ENCODE results near the gene DESI1. TPM values are rescaled to one million over a fixed set of nuclear protein-coding genes. Genes with fewer than 3 reads are reported as not detected.

DESI1 gene
- total and polyA plus RNA-seq, 4 experiments from 2014 or later: 9.5 to 28.7 (median 19.9) TPM

DNA sequence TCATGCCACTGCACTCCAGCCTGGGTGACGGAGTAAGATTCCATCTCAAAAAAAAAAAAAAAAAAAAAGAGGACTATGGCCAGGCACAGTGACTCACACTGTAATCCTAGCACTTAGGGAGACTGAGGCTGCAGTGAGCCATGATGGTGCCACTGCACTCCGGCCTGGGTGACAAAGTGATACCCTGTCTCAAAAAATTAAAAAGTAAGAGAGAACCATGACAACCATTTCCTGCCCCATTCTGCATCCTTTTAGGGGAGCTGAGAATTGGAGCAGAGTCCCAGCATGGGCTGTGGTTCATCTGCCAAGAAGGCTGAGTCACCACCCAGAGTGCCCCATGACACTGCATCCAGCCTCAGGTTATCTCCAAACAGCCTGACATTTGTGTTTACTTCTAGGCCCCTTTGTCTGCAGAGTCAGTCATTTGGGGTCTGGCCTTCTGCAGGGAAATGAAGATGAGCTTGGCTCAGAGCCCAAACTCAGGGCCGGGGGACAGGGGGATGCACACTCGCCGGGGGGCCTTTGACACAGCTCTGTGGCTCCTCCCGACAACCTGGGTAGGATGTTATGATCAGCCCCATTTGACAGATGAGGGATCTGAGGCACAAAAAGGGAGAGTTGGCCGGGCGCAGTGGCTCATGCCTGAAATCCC lies 55.3 kb downstream of the DESI1 start:
- no peaks in the 10 kb centered on the region for H3K36me3 Mint-ChIP-seq
- Histone ChIP-seq H3K27ac (ENCODE audit: low read depth, low read length) (no peak overlapping the region), H3K4me1 (ENCODE audit: insufficient read depth, low read length) (no peaks in the 10 kb centered on the region), H3K9me3 (ENCODE audit: control insufficient read depth in 1 of 2, low read length in 2 of 2) (no peaks in the 10 kb centered on the region), H3K36me3 (ENCODE audit: insufficient read depth, low read length) (no peaks in the 10 kb centered on the region), H3K27me3 (ENCODE audit: insufficient read depth, low read length) (no peaks in the 10 kb centered on the region), H3K4me3 (ENCODE audit: low read length in 2 of 2) (no peak overlapping the region)
- DNase-seq: no peak
- H3K4me3 Mint-ChIP-seq: no peak overlapping the region
- no peaks in the 10 kb centered on the region for H3K9me3 Mint-ChIP-seq
- ChIA-PET POLR2A (ENCODE audit: partially characterized antibody) (interaction anchor here (0.7 kb wide), 1 partner anchor 49 kb away, joined by 4 read pairs; no protein-coding TSS in a partner anchor), CTCF (ENCODE audit: partially characterized antibody) (interaction anchor here (0.7 kb wide), 1 partner anchor 49 kb away, joined by 3 read pairs; no protein-coding TSS in a partner anchor)
- H3K27ac Mint-ChIP-seq: no peak overlapping the region
- intact Hi-C loops (cut with micrococcal nuclease): no loop called here
- peaks cover 5 to 9% of the 10 kb centered on the region in 2 donors for H3K27me3 Mint-ChIP-seq
- no peaks in the 10 kb centered on the region for H3K4me1 Mint-ChIP-seq

DNA sequence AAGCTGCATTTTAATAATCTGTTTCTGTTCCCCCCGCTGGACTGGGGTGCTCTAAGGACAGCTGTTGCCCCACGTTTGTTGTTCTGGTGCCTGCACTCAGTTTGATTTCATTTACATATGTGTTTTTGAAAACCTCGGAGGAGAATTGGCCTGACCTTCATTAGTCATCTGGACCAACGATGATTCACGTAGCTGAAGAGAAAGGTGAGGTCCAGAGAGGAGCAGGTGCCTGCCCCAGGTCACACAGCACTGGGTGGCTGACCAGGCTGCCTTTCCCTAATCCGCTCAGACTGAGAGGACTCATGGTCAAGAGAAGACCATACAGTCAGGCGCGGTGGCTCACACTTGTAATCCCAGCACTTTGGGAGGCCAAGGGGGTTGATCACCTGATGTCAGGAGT lies 56.3 kb downstream of the DESI1 start:
- no peaks in the 10 kb centered on the region for H3K36me3 ChIP-seq (ENCODE audit: insufficient read depth, low read length)
- intact Hi-C loops (cut with micrococcal nuclease): no loop called here
- H3K4me1 ChIP-seq (ENCODE audit: insufficient read depth, low read length): no peaks in the 10 kb centered on the region
- Mint-ChIP-seq H3K27me3 (peaks cover 7 to 9% of the 10 kb centered on the region in 2 donors), H3K4me1 (no peaks in the 10 kb centered on the region), H3K9me3 (no peaks in the 10 kb centered on the region), H3K36me3 (no peaks in the 10 kb centered on the region), H3K27ac (no peak overlapping the region), H3K4me3 (no peak overlapping the region)
- DNase-seq: no peak
- POLR2A ChIA-PET (ENCODE audit: partially characterized antibody): interaction anchor here (0.7 kb wide), 1 partner anchor 48 kb away, joined by 4 read pairs; no protein-coding TSS in a partner anchor
- no peak overlapping the region for H3K4me3 ChIP-seq (ENCODE audit: low read length in 2 of 2)
- H3K27me3 ChIP-seq (ENCODE audit: insufficient read depth, low read length): no peaks in the 10 kb centered on the region
- CTCF ChIA-PET (ENCODE audit: partially characterized antibody): no interaction called here
- no peak overlapping the region for H3K27ac ChIP-seq (ENCODE audit: low read depth, low read length)
- no peaks in the 10 kb centered on the region for H3K9me3 ChIP-seq (ENCODE audit: control insufficient read depth in 1 of 2, low read length in 2 of 2)

DNA sequence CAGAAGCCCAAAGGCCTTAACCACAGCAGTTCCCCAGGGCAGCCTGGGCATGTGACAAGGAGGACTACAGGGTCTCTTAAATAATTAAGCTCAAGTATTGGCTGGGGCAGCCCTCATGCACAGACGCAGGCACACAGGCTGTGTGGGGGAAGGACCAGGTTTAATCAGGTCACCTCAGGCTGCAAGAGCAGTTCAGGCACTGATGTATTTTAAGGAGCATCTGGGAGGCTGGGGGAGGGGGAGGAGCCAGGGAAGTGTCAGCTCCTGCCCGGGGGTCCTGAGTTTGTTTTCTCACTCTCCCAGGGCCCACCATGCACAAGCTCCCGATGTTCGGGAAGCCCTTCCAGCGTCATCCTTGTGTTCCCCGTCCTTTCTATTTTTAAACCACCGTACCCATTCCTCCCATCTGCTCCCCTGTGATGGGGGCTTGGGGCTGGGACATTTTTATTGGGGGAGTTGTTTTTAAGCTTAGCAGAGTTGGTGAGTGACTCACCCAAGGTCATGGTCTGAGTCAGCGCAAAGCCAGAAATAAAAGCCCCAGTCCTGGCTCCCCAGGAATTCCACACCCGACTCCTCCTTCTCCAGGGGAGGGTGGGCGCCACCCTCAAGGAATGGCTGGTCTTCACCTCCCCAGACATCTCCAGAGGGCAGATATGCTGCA lies 57.7 kb downstream of the DESI1 start:
- Mint-ChIP-seq H3K9me3 (no peaks in the 10 kb centered on the region), H3K4me3 (no peak overlapping the region), H3K27me3 (peaks cover 7 to 9% of the 10 kb centered on the region in 2 donors), H3K36me3 (no peaks in the 10 kb centered on the region), H3K4me1 (no peaks in the 10 kb centered on the region), H3K27ac (no peak overlapping the region)
- H3K27ac ChIP-seq (ENCODE audit: low read depth, low read length): no peak overlapping the region
- H3K36me3 ChIP-seq (ENCODE audit: insufficient read depth, low read length): no peaks in the 10 kb centered on the region
- intact Hi-C loops (cut with micrococcal nuclease): no loop called here
- no peaks in the 10 kb centered on the region for H3K4me1 ChIP-seq (ENCODE audit: insufficient read depth, low read length)
- POLR2A ChIA-PET (ENCODE audit: partially characterized antibody): no interaction called here
- H3K9me3 ChIP-seq (ENCODE audit: control insufficient read depth in 1 of 2, low read length in 2 of 2): no peaks in the 10 kb centered on the region
- H3K4me3 ChIP-seq (ENCODE audit: low read length in 2 of 2): no peak overlapping the region
- CTCF ChIA-PET (ENCODE audit: partially characterized antibody): interaction anchor here (1.0 kb wide), 1 partner anchor 34 kb away, joined by 3 read pairs; no protein-coding TSS in a partner anchor
- DNase-seq: no peak
- H3K27me3 ChIP-seq (ENCODE audit: insufficient read depth, low read length): no peaks in the 10 kb centered on the region

DNA sequence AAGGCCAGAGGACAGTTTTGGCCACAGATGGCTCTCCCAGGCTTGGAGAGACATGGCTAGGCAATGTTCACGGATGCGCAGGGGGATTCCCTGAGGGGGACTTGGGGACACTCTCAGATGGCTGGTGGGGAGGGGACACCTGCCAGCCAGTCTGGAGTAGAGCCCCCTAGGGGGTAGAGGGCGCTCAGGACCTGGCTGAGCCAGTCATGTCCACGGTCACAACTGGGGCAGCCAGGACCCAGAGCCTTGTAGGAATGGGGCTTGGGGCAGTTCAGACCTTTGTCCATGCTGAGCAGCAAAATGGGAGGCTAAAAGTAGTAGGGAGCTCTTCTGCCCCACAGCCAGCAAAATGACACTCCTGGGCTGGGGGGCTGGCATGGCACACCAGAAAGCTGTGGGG lies 58.4 kb downstream of the DESI1 start:
- intact Hi-C loops (cut with micrococcal nuclease): no loop called here
- H3K4me1 Mint-ChIP-seq: no peaks in the 10 kb centered on the region
- H3K9me3 ChIP-seq (ENCODE audit: control insufficient read depth in 1 of 2, low read length in 2 of 2): no peaks in the 10 kb centered on the region
- H3K36me3 ChIP-seq (ENCODE audit: insufficient read depth, low read length): no peaks in the 10 kb centered on the region
- DNase-seq: no peak
- H3K27me3 ChIP-seq (ENCODE audit: insufficient read depth, low read length): no peaks in the 10 kb centered on the region
- H3K4me3 Mint-ChIP-seq: no peak overlapping the region
- no peak overlapping the region for H3K4me3 ChIP-seq (ENCODE audit: low read length in 2 of 2)
- no peak overlapping the region for H3K27ac Mint-ChIP-seq
- peaks cover 8 to 13% of the 10 kb centered on the region in 2 donors for H3K27me3 Mint-ChIP-seq
- no peaks in the 10 kb centered on the region for H3K36me3 Mint-ChIP-seq
- H3K9me3 Mint-ChIP-seq: no peaks in the 10 kb centered on the region
- CTCF ChIA-PET (ENCODE audit: partially characterized antibody): interaction anchor here (1.0 kb wide), 1 partner anchor 35 kb away, joined by 3 read pairs; no protein-coding TSS in a partner anchor
- no peaks in the 10 kb centered on the region for H3K4me1 ChIP-seq (ENCODE audit: insufficient read depth, low read length)
- POLR2A ChIA-PET (ENCODE audit: partially characterized antibody): no interaction called here
- no peak overlapping the region for H3K27ac ChIP-seq (ENCODE audit: low read depth, low read length)

DNA sequence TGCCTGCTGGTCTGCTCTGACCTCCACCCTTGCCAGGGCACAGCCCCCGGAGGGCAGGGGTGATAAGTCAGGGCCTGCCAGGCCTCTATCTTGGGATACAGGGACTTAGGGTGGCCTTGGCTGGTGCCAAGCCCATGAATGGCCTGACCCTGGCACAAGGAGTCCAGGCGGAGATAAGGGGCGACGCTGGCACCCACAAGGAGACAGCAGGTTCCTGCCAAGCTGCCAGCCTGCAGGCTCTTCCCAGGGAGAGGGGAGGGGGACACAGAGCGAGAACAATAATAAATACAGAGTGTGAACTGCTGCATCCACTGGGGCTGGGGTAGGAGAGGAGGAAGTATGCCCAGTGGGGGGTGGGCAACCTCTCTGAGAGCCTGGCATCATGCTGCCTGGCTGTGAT lies 59.1 kb downstream of the DESI1 start:
- H3K4me1 ChIP-seq (ENCODE audit: insufficient read depth, low read length): no peaks in the 10 kb centered on the region
- Mint-ChIP-seq H3K4me1 (no peaks in the 10 kb centered on the region), H3K4me3 (no peak overlapping the region), H3K27ac (no peak overlapping the region), H3K9me3 (no peaks in the 10 kb centered on the region), H3K27me3 (peaks cover 11 to 15% of the 10 kb centered on the region in 2 donors), H3K36me3 (no peaks in the 10 kb centered on the region)
- DNase-seq: no peak
- intact Hi-C loops (cut with micrococcal nuclease): no loop called here
- no peaks in the 10 kb centered on the region for H3K27me3 ChIP-seq (ENCODE audit: insufficient read depth, low read length)
- ChIA-PET POLR2A (ENCODE audit: partially characterized antibody) (no interaction called here), CTCF (ENCODE audit: partially characterized antibody) (no interaction called here)
- no peaks in the 10 kb centered on the region for H3K36me3 ChIP-seq (ENCODE audit: insufficient read depth, low read length)
- H3K9me3 ChIP-seq (ENCODE audit: control insufficient read depth in 1 of 2, low read length in 2 of 2): no peaks in the 10 kb centered on the region
- no peak overlapping the region for H3K27ac ChIP-seq (ENCODE audit: low read depth, low read length)
- no peak overlapping the region for H3K4me3 ChIP-seq (ENCODE audit: low read length in 2 of 2)

DNA sequence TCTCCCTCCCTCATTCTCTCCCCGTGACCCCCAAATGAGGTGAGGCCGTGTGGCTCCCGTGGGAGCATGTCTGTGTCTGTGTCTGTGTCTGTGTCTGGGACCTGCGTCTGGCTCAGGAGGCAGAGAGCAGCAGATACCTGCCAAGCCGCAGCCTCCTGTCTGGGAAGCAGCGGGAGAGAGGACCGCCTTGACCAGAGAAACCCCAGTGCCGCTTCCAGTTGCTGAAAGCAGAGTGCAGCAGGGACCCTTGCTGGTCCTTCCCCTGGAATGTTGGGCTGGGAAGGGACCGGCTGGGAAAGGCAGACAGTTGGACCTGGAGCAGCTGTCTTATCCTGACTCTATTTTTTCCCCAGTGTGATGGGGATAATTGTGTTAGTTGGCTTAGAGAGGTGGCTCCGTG lies 59.5 kb downstream of the DESI1 start:
- Histone ChIP-seq H3K27ac (ENCODE audit: low read depth, low read length) (no peak overlapping the region), H3K4me3 (ENCODE audit: low read length in 2 of 2) (no peak overlapping the region), H3K27me3 (ENCODE audit: insufficient read depth, low read length) (no peaks in the 10 kb centered on the region), H3K9me3 (ENCODE audit: control insufficient read depth in 1 of 2, low read length in 2 of 2) (no peaks in the 10 kb centered on the region), H3K36me3 (ENCODE audit: insufficient read depth, low read length) (no peaks in the 10 kb centered on the region), H3K4me1 (ENCODE audit: insufficient read depth, low read length) (no peaks in the 10 kb centered on the region)
- no peaks in the 10 kb centered on the region for H3K36me3 Mint-ChIP-seq
- H3K27ac Mint-ChIP-seq: no peak overlapping the region
- no peaks in the 10 kb centered on the region for H3K9me3 Mint-ChIP-seq
- intact Hi-C loops (cut with micrococcal nuclease): no loop called here
- ChIA-PET CTCF (ENCODE audit: partially characterized antibody) (no interaction called here), POLR2A (ENCODE audit: partially characterized antibody) (no interaction called here)
- no peak for DNase-seq
- H3K4me3 Mint-ChIP-seq: no peak overlapping the region
- peaks cover 12 to 19% of the 10 kb centered on the region in 2 donors for H3K27me3 Mint-ChIP-seq
- H3K4me1 Mint-ChIP-seq: no peaks in the 10 kb centered on the region

DNA sequence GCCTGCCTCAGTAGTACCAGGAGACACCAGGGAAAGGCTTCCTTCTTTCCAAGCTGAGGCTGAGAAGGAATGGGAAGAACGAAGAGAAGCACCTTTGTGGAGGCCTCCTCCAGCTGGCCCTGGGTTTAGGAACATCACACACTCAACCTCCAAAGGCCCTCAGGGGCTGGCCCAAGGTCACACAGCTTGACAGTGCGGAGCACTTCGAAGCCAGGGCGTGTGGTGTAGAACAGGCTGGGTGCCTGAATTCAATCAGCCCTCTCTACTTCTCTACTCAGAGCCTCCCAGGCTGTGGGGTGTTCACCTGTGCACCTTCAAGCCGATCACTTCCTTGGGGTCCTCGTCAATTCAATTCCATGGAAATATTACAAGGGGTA lies 60.8 kb downstream of the DESI1 start:
- intact Hi-C loops (cut with micrococcal nuclease): no loop called here
- Mint-ChIP-seq H3K36me3 (no peaks in the 10 kb centered on the region), H3K27ac (no peak overlapping the region), H3K27me3 (peaks cover 13 to 20% of the 10 kb centered on the region in 2 donors), H3K4me3 (no peak overlapping the region), H3K4me1 (no peaks in the 10 kb centered on the region), H3K9me3 (no peaks in the 10 kb centered on the region)
- no peak for DNase-seq
- ChIA-PET POLR2A (ENCODE audit: partially characterized antibody) (no interaction called here), CTCF (ENCODE audit: partially characterized antibody) (no interaction called here)
- Histone ChIP-seq H3K9me3 (ENCODE audit: control insufficient read depth in 1 of 2, low read length in 2 of 2) (no peaks in the 10 kb centered on the region), H3K36me3 (ENCODE audit: insufficient read depth, low read length) (no peaks in the 10 kb centered on the region), H3K27me3 (ENCODE audit: insufficient read depth, low read length) (no peaks in the 10 kb centered on the region), H3K4me3 (ENCODE audit: low read length in 2 of 2) (no peak overlapping the region), H3K4me1 (ENCODE audit: insufficient read depth, low read length) (no peaks in the 10 kb centered on the region), H3K27ac (ENCODE audit: low read depth, low read length) (no peak overlapping the region)

Measured in CD4-positive, alpha-beta memory T cell (primary cell).